HG03469 (cell line): Measurements from ENCODE around the gene ADAMTS14.
"Not testable (repeated sequence)": the region's sequence is repeated elsewhere in the genome, so short reads cannot be mapped to it uniquely, and the experiment has no call there.

Source experiments
- ATAC-seq: cut with Tn5 transposase; IDR thresholded peaks from one replicate; pipeline ENCODE4 v1.9.1; 2021; ENCODE audit warnings: mild to moderate bottlenecking, moderate library complexity, moderate number of reproducible peaks; ENCODE audit not compliant: unreplicated experiment

ADAMTS14 gene

GRCh38 chr10:70765794-70766594, 93.7 kb downstream of the ADAMTS14 start:
- no peak for ATAC-seq

DNA sequence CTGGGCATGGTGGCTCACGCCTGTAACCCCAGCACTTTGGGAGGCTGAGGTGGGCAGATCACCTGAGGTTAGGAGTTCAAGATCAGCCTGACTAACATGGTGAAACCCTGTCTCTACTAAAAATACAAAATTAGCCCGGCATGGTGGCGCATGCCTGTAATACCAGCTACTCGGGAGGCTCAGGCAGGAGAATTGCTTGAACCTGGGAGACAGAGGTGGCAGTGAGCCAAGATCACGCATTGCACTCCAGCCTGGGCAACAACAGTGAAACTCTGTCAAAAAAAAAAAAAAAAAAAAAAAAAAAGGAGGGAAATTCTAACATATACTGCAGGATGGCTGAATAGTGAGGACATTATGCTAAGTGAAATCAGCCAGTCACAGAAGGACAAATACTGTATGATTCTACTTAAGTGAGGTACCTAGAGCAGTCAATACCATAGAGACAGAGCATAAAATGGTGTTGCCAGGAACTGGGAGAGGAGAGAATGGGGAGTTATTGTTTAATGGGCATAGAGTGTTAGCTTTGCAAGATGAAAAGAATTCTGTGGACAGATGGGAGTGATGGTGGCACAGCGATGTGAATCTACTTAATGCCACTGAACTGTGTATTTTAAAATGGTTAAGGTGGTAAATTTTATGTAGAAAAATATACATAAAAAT, 95.8 kb downstream of the ADAMTS14 start:
- ATAC-seq = not testable (repeated sequence)

GRCh38 chr10:70769121-70769520, 96.8 kb downstream of the ADAMTS14 start:
- ATAC-seq = no peak

GRCh38 chr10:70770001-70770400, 97.7 kb downstream of the ADAMTS14 start:
- ATAC-seq = no peak

DNA sequence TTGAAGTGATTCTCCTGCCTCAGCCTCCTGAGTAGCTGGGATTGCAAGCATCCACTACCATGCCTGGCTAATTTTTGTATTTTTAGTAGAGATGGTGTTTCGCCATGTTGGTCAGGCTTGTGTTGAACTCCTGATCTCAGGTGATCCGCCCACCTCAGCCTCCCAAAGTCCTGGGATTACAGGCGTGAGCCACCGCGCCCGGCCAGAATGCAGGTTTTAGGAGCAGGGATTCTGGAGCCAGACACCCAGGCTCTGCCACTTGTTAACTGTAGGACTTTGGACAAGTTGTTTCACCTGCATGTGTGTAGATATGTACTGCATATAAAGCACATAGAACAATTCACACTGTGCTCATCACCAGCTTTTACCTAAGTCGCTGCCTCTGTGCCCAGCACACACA, 98.2 kb downstream of the ADAMTS14 start:
- ATAC-seq = not testable (repeated sequence)

DNA sequence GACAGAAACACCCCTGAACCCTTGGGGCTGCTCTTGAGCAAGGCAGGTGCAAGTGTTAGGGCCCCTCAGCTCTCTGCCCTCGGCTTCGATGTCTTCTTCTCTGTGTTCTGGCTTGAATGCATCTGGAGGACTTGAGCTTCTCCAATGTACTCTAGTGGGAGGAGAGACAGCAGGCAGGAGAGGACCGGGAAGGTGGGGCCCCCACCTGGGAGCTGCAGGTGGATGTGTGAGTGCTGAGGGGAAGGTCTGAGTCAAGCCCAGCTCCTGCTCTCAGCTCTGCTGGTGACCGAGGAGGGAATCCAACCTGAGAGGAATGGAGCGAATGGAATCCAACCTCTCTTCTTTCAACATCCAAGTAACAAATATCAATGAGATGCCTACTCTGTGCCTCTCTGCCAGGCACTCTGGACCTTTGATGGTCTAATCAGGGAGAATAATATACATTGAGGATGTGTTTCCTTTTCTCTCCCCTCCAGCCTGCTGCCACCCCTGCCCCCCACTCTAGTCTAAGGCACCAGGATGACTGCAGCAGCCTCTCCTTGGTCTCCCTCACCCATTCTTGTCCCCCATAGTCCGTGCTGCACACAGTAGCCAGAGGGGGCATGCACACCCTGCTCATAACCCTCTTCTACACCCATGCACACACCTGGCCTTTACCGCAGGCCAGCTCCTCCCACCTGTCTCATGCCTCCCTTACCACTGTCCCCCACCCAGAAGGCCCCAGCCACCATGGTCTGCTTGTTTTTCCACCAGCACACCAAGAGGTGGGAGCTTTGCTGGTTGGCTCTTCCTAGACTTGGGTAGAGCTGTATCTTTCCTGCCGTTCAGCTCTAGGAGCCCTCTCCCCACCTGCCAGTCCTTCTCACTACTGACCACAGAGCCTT, 99.2 kb downstream of the ADAMTS14 start:
- no peak for ATAC-seq

DNA sequence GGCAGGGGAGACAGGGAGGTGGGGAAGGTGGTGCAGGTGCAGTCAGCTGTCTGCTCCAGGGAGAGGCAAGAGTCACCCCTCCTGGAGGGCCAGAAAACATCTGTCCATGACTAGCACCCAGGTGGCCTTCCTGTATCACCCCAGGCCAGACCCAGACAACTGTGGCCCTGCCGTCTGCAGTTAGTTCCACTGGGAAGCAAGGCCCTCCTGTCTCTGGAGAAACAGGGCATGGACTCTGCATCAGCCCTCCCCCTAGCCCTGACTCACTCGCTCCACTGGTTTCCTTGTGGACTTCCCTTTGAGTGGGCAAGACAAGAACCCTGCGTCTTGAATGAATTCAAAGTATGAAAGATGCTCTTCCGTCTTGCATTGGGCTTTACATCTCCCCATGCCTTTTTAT, 100.3 kb downstream of the ADAMTS14 start:
- ATAC-seq = no peak

DNA sequence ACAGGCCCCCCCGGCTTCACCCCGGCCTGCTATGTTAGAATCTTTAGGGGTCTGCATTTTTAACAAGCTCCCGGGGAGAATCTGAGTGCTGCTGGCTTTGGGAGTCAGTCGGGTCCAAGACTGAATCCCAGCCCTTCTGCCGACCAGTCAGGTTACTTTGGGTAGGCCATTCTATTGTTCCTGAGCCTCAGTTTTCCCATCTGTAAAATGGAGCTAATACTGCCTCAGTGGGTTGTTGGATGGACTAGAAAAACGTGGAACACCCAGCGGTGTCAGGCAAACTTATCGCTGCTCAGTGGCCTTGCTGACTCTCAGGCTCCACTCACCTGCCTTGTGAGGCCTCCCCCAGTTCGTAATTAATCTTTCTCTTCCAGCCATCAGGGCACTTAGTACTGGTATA, 101.2 kb downstream of the ADAMTS14 start:
- no peak for ATAC-seq

DNA sequence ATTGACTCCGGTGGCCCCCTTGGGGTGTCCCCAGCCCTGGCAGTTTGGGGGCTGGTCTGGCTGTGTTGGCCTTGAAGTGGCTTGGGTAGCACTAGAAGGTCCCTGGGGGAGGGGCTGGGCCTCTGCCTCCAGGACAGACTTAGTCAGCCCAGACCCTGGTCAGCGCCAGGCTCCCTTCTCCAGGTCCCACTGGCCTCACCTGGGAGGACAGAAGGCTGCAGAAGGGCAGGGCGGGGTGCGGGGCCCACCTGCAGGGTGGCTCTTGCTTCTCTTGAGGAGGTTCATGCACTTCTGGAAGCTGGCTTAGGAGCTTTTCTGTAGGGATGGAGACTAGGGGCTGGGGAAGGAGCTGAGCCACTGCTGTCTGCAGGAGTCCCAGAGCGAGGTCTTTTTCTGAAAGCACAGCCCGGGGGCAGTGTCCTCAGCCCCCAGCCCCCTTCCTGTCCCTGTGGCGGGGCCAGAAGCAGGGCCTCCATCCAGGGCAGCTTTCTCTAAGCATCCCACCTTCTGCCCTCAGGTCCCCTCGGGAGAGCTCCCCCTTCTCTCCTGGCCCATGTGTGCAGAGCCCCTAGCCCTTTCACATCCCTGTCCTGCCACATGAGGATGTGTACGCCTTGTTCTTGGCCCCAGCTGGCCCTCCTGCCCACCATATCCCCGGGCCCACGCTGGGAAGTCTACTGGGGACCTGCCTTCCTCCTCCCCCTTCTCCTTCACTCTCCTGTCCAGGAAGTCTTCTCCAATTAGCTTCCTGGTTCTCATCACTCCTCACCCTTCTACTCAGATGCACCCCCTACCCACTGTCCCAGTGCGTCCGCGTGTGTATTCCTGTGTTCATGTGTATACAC, 101.9 kb downstream of the ADAMTS14 start:
- no peak for ATAC-seq

DNA sequence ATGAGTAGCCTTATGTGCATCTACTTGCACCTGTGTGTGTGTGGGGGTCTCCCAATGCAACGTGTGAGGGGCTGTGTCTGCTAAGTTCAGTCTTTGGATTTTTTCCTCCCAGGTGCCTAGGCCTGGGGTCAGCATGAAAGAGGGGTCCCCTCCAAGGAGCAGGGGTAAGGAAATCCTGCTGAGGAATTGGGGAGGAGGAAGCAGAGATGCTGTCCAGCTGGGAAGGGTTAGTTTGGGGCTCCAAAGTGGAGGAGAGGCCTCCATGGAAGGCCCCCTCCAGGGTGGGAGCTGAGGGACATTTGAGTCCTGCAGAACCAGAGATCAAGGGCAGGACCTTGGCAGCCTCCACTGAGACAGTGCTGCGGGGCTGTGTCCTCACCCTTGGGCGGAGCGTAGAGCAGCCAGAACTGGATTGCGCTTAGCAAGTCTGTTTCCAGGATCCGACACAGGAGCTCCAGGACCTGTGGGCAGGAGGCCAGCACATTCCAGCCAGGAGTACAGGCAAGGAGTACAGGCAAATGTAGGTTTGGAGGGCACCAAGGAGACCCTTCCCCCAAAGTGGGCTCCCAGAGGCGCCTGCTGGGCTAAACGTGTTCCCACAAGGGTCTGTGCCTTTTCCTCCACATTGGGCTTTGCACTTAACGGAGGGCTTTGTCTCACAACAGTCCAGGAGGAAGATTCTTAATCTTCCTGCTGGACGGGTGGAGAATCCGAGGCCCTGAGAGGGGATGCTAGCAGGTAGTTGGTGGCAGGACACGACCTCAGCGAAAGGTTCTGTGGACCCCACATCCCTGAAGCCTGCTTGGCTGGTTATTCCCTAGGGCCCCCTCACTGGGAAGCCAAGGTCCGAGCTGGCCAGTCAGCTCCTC, 102.7 kb downstream of the ADAMTS14 start:
- no peak for ATAC-seq

DNA sequence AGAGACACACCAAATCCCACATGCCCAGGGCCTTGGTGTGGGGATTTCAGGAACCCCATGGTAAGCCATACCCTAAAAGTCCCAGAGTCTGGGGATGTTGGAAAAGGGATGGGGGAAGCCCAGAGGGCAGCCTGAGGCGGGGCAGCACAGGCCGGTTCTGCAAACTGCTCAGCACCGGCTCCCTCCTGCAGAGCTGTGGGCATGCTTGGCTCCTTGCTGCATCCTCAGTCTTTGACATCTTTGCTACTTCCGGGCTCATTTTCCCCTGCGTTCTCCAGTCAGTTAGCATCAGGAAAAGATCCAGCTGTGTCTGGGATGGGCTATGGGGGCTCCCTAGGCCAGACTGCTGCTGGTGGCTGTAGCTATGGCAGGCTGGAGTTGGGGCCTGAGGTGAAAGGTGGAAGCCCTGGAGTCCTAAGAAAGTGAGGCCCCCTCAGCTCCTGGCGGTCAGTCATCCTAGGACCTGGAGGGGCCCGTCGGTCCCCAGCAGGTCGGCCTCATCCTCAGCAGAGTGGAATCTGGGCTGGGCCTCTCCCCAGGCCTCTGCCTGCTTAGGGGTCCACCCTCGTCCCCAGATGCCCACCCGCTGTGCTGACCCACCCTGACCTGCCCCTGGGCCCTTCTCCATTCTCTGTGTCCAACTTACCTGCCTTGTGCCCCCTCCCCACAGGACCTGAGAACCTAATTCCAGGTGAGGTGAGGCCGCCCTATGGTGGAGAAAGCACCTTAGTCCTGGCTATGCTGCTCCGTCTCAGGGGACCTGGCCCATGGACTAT, 103.6 kb downstream of the ADAMTS14 start:
- no peak for ATAC-seq

GRCh38 chr10:70776455-70777005, 104.2 kb downstream of the ADAMTS14 start:
- no peak for ATAC-seq

GRCh38 chr10:70777063-70777875, 105.0 kb downstream of the ADAMTS14 start:
- ATAC-seq = no peak

DNA sequence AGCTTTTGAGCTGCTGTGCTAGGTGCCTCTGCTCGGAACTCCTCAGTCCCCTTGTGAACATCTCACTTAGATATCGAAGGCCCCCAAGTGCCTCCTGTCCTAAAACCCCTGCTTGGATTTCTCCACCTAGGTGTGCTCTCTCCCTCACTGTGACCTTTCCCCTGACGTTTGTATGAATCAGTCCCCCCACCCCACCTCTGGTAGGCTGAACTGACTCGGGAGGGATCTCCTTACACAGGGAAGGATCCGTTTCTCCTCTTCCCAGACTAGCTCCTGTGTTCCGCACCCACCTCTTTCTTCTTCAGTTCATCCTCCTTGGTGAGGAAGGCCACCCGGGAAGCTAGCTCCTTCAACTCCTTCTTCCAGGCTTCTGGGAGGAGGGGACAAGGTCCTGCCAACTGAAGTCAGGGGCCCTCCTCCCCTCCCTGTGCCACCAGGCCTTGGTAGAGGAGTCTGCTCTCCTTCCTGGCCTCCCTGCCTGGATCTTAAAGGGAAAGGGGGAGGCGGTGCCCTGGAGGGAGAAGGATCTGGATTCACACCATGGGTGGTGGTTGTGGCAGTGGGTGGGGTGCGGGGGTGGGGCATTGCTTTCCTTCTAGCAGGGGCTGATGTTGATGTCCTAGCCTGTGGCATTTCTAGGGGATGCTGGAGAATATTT, 106.1 kb downstream of the ADAMTS14 start:
- ATAC-seq = no peak

- ATAC-seq = no peak
Measured at GRCh38 chr10:70779088-70779487, 106.8 kb downstream of the ADAMTS14 start.

- ATAC-seq = no peak
Measured at GRCh38 chr10:70779511-70780369, 107.4 kb downstream of the ADAMTS14 start.
